ENCODE results near the gene SLC44A4. TPM values are rescaled to one million over a fixed set of nuclear protein-coding genes. Genes with fewer than 3 reads are reported as not detected.

SLC44A4 gene
- total RNA-seq, 1 donor from 2014 or later = 1.7 TPM

DNA sequence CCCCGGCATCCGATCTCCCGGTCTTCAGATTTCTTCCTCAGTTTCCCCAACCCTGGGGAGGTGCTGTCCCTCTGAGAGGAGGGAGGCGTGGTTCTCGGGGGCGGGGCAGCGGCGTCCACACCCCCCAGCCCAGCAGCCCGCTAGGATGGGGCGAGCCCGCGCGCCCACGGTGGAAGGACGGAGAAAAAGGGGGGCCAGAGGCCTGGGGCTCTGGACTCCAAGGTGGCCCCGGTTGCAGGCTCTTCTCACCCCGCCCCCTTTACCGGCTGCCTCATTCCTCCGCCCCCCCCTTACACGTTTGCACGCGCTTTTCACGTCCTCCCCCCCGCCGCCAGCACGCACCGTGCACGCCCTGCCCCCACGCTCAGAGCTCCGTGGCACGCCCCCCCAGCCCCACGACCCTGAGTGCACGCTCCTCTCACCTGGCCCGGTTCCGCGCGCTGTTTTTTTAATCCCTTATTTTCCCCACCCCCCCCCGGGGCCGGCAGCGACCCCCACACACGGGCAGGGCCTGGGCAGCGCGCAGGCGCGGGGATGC is 22.7 kb upstream of the SLC44A4 start:
- no peak for DNase-seq (ENCODE audit: extremely low read depth, low read depth, low spot score)

DNA sequence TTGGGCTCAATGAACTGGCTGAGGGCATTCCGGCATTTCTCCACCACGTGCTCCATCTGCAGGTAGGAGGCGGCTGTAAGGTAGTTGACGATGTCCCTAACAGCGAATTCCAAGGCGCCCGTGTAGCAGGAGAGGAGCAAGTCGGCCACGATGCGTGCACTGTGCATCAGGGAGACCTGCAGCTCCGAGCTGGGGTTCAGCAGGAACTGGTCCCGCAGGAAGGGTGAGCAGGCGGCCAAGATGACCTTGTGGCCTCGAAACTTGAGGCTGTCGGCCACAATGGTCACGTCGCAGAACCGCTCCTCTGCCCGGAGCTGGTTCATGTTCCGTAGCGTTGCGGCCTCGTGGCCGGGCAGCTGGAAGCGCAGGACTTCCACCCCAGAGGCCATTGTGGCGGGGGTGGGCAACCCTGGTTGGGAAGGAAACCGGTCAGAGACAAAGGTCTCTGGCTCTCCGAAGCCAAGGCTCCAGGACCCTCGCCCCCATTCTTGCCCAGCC is 22.2 kb upstream of the SLC44A4 start:
- no peak for DNase-seq (ENCODE audit: extremely low read depth, low read depth, low spot score)

GRCh38 chr6:31899882-31900722 is 21.3 kb upstream of the SLC44A4 start:
- no peak for DNase-seq (ENCODE audit: extremely low read depth, low read depth, low spot score)

DNA sequence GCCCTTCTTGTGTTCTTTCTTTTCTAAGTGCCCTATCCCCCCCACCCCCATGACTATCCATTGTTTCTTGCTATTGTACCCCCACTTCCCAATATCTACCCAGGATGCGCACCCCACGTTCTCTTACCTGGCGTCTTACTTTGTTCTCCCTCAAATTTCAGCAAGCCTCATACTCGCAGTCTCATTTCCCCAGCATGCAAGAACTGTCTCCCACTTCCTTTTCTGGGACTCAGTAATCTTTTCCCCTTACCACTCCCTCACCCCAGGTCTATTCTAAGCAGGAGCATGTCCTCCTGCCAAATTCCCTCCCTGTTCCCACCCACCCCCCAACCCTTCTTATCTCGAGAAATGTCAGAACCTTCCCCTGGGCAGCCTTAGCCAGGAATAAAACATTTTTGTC is 20.4 kb upstream of the SLC44A4 start:
- no peak for DNase-seq (ENCODE audit: extremely low read depth, low read depth, low spot score)

- DNase-seq (ENCODE audit: extremely low read depth, low read depth, low spot score) = no peak
These were observed 19.7 kb upstream of the SLC44A4 start for GRCh38 chr6:31898383-31899011.

- no peak for DNase-seq (ENCODE audit: extremely low read depth, low read depth, low spot score)
These were observed 19.0 kb upstream of the SLC44A4 start, which contains the start of gene EHMT2 for GRCh38 chr6:31897612-31898382. Gene EHMT2, minus strand, starts transcription at chr6:31897698. Its CDS starts 21 bp downstream, at chr6:31897677.

- no peak for DNase-seq (ENCODE audit: extremely low read depth, low read depth, low spot score)
These were observed 18.2 kb upstream of the SLC44A4 start for GRCh38 chr6:31896856-31897611.

DNA sequence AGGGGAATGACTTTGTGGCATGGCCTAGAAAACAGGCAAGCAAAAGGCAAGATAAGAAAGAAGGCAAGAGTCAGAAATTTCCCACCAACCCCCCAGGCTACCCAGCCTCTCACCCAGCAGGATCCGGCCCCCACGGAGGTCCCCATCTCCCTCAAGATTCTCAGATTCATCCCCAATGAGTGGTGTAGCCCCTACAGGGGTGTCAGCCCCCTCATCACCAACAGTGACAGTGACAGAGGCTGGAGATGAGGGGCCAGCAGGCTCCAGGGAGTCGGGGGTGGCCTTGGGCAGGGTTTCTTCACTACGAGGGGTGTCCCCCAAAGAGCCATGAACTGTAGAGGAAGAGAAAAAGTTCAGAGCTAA is 17.7 kb upstream of the SLC44A4 start:
- DNase-seq (ENCODE audit: extremely low read depth, low read depth, low spot score) = no peak

DNA sequence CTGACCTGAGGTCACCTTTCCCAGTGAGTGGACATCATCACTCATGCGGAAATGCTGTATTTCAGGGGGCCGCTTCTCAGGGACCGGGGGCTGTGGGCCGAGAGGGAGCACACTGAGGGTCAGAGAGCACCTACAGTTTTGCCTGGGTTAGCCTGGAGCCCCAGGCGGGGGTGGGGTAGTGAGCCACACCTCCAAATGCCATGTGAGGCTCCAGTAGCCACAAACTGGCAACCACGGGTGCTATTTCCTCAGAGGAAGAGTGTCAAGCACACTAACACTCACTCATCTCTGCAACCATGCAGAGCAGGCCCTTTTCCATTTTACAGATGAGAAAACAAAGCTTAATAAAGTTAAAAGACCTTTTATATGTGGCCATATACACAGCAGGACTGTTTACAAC is 14.0 kb upstream of the SLC44A4 start:
- DNase-seq (ENCODE audit: extremely low read depth, low read depth, low spot score) = no peak

- DNase-seq (ENCODE audit: extremely low read depth, low read depth, low spot score) = no peak
These were observed 10.7 kb upstream of the SLC44A4 start for GRCh38 chr6:31889331-31889972.

DNA sequence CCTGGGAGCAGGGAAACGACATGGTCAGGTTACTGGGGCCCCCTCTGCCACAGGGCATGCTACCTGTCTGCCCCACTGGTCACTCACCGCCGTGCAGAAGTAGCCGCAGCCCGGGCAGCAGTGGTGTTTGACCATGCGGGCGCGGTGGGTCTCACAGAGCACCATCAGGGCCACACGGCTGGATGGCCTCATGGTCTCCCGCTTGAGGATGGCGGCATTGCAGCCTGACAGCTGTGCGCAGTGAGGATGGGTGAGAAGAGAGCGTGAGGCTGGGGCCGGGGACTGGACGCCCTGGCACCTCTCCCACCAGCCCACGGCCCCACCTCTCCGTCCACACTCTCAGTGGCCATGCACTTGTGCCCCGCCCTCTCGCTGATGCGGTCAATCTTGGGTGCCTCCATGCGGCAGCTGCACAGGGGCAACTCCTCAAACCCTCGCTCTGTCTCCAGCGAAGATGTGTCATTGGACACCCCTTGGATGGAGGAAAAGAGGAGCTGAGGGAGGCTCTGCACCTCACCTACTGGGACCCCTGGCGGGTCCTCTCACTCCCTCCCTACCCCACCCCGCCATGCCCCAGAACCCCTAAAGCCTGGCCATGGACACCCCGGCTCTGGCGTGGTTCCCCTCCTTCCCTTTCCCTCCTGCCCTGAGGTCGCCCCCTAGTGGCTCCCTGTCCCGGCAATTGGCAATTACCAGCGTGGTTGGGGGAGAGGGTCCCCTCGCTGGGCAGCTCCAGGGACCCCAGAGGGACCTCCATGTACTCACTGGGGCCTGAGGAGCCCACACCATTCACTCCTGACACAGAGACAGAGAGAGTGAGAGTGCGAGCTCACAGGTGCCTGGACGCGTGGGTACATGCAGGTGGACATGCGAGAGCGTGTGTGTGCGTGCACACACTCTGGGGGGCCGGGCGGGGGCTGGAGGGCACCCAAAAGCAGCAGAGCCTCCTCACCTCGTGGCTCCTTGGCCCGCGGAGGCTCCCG is 9.8 kb upstream of the SLC44A4 start:
- DNase-seq (ENCODE audit: extremely low read depth, low read depth, low spot score) = no peak

DNA sequence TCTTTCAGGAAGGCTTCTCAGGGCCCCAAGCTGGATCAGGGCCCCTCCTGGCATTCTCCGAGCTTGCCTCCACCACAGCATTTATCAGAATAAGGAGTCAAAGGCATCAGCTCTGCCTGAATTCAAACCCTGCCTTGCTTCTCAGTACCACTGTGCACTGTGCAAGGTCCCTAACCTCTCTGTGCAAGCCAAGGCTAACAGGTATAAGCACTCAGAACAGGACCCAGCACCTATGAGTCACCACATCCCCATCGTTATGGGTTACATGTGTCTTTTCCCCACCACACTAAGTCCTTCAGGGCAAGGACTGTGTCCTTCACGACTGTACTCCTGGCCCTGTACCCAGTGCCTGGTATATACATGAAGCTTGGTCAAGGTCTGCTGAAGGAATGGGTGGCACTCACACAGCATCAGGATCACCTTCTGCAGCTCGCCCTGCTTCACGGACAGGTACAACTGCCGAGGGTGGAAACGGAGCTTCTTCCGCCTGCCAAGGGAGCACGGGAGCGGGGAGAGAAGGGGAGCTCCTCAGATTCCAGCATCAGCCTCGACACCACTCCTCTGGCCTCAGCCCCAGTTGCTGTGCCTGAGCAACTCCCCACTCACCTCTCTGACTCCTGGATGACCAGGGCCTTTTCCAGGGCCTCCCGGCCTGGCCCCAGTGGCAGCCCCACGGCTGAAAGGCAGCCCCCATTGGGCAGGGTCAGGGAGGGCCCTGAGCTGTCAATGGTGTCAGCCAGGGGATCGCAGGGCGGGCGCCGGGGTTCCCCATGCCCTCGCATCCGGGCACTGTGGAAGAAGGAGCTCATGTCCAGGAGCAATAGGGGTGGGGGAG is 8.6 kb upstream of the SLC44A4 start:
- no peak for DNase-seq (ENCODE audit: extremely low read depth, low read depth, low spot score)

GRCh38 chr6:31886541-31886991 is 7.8 kb upstream of the SLC44A4 start:
- no peak for DNase-seq (ENCODE audit: extremely low read depth, low read depth, low spot score)

GRCh38 chr6:31884528-31885035 is 5.8 kb upstream of the SLC44A4 start:
- no peak for DNase-seq (ENCODE audit: extremely low read depth, low read depth, low spot score)

GRCh38 chr6:31883676-31884075 is 4.9 kb upstream of the SLC44A4 start:
- no peak for DNase-seq (ENCODE audit: extremely low read depth, low read depth, low spot score)

DNA sequence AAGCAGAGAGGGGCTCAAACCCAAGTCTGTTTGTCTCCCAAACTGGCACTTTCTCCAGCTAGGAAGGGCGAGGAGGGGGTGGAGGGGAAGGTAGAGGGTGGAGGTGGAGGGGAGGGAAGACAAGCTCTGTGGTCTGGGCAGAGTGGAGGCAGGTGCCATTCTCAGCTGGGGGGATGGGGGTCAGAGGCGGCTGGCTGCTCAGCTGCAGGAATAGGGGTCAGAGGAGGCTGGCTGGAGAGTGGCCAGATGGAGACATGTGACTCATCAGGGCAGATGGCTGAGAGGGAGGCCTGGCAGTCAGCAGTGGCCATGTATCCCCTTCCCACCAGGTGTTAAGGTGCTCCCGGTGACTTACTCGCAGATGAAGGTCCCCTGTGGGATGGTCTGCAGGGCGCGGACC is 3.5 kb upstream of the SLC44A4 start:
- DNase-seq (ENCODE audit: extremely low read depth, low read depth, low spot score) = no peak

- DNase-seq (ENCODE audit: extremely low read depth, low read depth, low spot score) = no peak
These were observed 2.5 kb upstream of the SLC44A4 start for GRCh38 chr6:31881136-31881859.
